H1 (cell line): ENCODE measurements around the gene MYO5A. TPM values are rescaled to one million over a fixed set of nuclear protein-coding genes. Genes with fewer than 3 reads are reported as not detected.

Experiments
- ASH2L ChIP-seq: fragments of 200-600, 300-600 bp; sonication (generic); IDR thresholded peaks from one replicate; pipeline ENCODE4 v1.7.1; 2017; ENCODE audit warnings: low read length
- E2F6 ChIP-seq: IDR thresholded peaks from 2 replicates; pipeline ENCODE4 v1.6.1; 2012; ENCODE audit warnings: inconsistent platforms
- GABPA ChIP-seq: IDR thresholded peaks from 2 replicates; pipeline ENCODE4 v1.6.1; 2011; ENCODE audit warnings: mild to moderate bottlenecking, low read length, moderate library complexity, borderline replicate concordance; ENCODE audit not compliant: insufficient read depth
- SRF ChIP-seq: IDR thresholded peaks from 2 replicates; pipeline ENCODE4 v1.6.1; 2011; ENCODE audit warnings: mild to moderate bottlenecking, low read depth, low read length, moderate library complexity
- polyA plus RNA-seq, 7 experiments: library from polyadenylated mRNA; depleted of rRNA in 3 of 7; stranded (reverse) in 5 of 7; unstranded in 2 of 7; fragments of >200 nt in 5 of 7; fragments of 200-250 nt in 2 of 7; gene quantifications; 1 replicate in 5 of 7; 2 replicates in 1 of 7; 4 replicates in 1 of 7; pipeline versions ENCODE4 v1.2.1 to v1.2.3, GENCODE V29; 2011 to 2013; ENCODE audit warnings: missing spikeins in 2 of 7, mixed read lengths in 2 of 7
- total RNA-seq: library from RNA; stranded (reverse); fragmentation: NEBNext Ultra II Directional; extraction: Animal tissue kit (Norgen Biotek cat#: 25700); gene quantifications from 2 replicates; pipeline ENCODE4 v1.2.1, GENCODE V29; 2021
- TF ChIP-seq, protein P1 (sequence below): IDR thresholded peaks from 2 replicates; pipeline ENCODE4 v1.6.1; 2012; ENCODE audit warnings: inconsistent platforms
- TF ChIP-seq, protein P2 (sequence below), 3 experiments: IDR thresholded peaks; 1 replicate in 2 of 3; 2 replicates in 1 of 3; pipeline versions ENCODE4 v1.5.1 to v1.6.1; 2011; ENCODE audit warnings: low read length in 3 of 3, mild to moderate bottlenecking in 3 of 3, inconsistent platforms in 2 of 3, low read depth in 1 of 3, moderate library complexity in 1 of 3; ENCODE audit not compliant: insufficient read depth in 1 of 3; ENCODE audit errors: control extremely low read depth in 1 of 3

Gene MYO5A
- total and polyA plus RNA-seq, 2 of the 8 experiments (the other 6 are each of a cell fraction or from before 2014, with no cell fraction given), result 11.4 to 24.7 TPM

GRCh38 chr15:52509500-52510245, 19.0 kb downstream of the MYO5A start (continued):
- no peak for TF ChIP-seq E2F6
- no peak for TF ChIP-seq ASH2L
- TF ChIP-seq, protein P1, sequence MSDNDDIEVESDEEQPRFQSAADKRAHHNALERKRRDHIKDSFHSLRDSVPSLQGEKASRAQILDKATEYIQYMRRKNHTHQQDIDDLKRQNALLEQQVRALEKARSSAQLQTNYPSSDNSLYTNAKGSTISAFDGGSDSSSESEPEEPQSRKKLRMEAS, result no peak
- TF ChIP-seq, protein P2, sequence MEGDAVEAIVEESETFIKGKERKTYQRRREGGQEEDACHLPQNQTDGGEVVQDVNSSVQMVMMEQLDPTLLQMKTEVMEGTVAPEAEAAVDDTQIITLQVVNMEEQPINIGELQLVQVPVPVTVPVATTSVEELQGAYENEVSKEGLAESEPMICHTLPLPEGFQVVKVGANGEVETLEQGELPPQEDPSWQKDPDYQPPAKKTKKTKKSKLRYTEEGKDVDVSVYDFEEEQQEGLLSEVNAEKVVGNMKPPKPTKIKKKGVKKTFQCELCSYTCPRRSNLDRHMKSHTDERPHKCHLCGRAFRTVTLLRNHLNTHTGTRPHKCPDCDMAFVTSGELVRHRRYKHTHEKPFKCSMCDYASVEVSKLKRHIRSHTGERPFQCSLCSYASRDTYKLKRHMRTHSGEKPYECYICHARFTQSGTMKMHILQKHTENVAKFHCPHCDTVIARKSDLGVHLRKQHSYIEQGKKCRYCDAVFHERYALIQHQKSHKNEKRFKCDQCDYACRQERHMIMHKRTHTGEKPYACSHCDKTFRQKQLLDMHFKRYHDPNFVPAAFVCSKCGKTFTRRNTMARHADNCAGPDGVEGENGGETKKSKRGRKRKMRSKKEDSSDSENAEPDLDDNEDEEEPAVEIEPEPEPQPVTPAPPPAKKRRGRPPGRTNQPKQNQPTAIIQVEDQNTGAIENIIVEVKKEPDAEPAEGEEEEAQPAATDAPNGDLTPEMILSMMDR (IDR thresholded peaks at IDR 0.05; ENCODE audit: control extremely low read depth in 1 of 3, insufficient read depth in 1 of 3, low read depth in 1 of 3, low read length in 3 of 3), result no peak
- no peak for TF ChIP-seq GABPA
- no peak for TF ChIP-seq SRF
